T-cell (primary cell): ENCODE measurements around the gene KRT2. TPM values are rescaled to one million over a fixed set of nuclear protein-coding genes. Genes with fewer than 3 reads are reported as not detected.
A peak's percentile ranks its signal among the peaks of the same experiment; 100 is the strongest.

Experiments
- ATAC-seq, 4 experiments: fragments of 200-7000 bp in 3 of 4; fragments of 150-1000 bp in 1 of 4; cut with Tn5 transposase; replicated peaks in 1 of 4; 1 replicate in 3 of 4; 2 replicates in 1 of 4; pipeline ENCODE4 v1.10.0; 2021; ENCODE audit warnings: moderate library complexity in 3 of 4, mild to moderate bottlenecking in 2 of 4, moderate number of reproducible peaks in 1 of 4
- CTCF ChIA-PET, 2 donors: fragments of 300-600 bp; sonication (Branson Sonifier 250); formaldehyde crosslinking; loops; one replicate each; lab custom pipeline; 2022; ENCODE audit warnings: antibody characterized with exemption in 2 of 2; lab: Charles Lee
- POLR2A ChIA-PET, 2 donors: fragments of 300-600 bp; sonication (Branson Sonifier 250); formaldehyde crosslinking; loops; one replicate each; lab custom pipeline; 2022; ENCODE audit warnings: antibody characterized with exemption in 2 of 2; lab: Charles Lee
- DNase-seq, 35 experiments: peaks; one replicate each; pipeline versions ENCODE4 v3.0.0 to v3.0.0-alpha.2; 2013 to 2023
- H3K27ac ChIP-seq: one replicate; pipeline ENCODE4 v1.5.1; 2013; ENCODE audit warnings: low read length
- H3K27me3 ChIP-seq, 2 experiments: replicated peaks in 1 of 2; 1 replicate in 1 of 2; 2 replicates in 1 of 2; pipeline versions ENCODE4 v1.6.1 to v1.7.0; 2013; ENCODE audit warnings: low read length in 1 of 2, mixed read lengths in 1 of 2; ENCODE audit not compliant: control insufficient read depth in 2 of 2, insufficient read depth in 2 of 2; ENCODE audit errors: extremely low read depth in 1 of 2
- H3K36me3 ChIP-seq, 2 donors: 1 replicate in 1 of 2; 2 replicates in 1 of 2; pipeline versions ENCODE4 v1.6.1 to v1.7.0; 2013; ENCODE audit warnings: low read length in 1 of 2; ENCODE audit not compliant: control insufficient read depth in 2 of 2, insufficient read depth in 1 of 2; ENCODE audit errors: extremely low read depth in 1 of 2
- H3K4me1 ChIP-seq, 2 experiments: 1 replicate in 1 of 2; 2 replicates in 1 of 2; pipeline versions ENCODE4 v1.6.1 to v1.7.0; 2013; ENCODE audit warnings: low read length in 2 of 2, mixed read lengths in 1 of 2; ENCODE audit not compliant: insufficient read depth in 2 of 2, control insufficient read depth in 1 of 2; ENCODE audit errors: extremely low read depth in 1 of 2
- H3K4me3 ChIP-seq, 2 donors: 1 replicate in 1 of 2; 2 replicates in 1 of 2; pipeline versions ENCODE4 v1.5.1 to v1.7.0; 2013; ENCODE audit warnings: mild to moderate bottlenecking in 2 of 2, low read length in 1 of 2, moderate library complexity in 1 of 2; ENCODE audit not compliant: control insufficient read depth in 1 of 2; ENCODE audit errors: extremely low read depth in 1 of 2
- H3K9me3 ChIP-seq: 2 replicates; pipeline ENCODE4 v1.7.0; 2013
- H3K27ac Mint-ChIP-seq, 2 donors: one replicate each; pipeline ENCODE4 v1.8.0; 2020 to 2021; ENCODE audit warnings: mild to moderate bottlenecking in 2 of 2, mixed read lengths in 2 of 2
- H3K27me3 Mint-ChIP-seq, 2 donors: one replicate each; pipeline ENCODE4 v1.8.0; 2021 to 2022; ENCODE audit warnings: mixed read lengths in 2 of 2
- H3K36me3 Mint-ChIP-seq: one replicate; pipeline ENCODE4 v1.8.0; 2021; ENCODE audit warnings: mixed read lengths
- H3K4me1 Mint-ChIP-seq, 3 donors: one replicate each; pipeline ENCODE4 v1.8.0; 2020 to 2022; ENCODE audit warnings: mixed read lengths in 3 of 3, mild to moderate bottlenecking in 1 of 3
- H3K4me3 Mint-ChIP-seq, 3 donors: one replicate each; pipeline ENCODE4 v1.8.0; 2020 to 2022; ENCODE audit warnings: mild to moderate bottlenecking in 3 of 3, mixed read lengths in 3 of 3, moderate library complexity in 3 of 3
- H3K9me3 Mint-ChIP-seq, 3 donors: one replicate each; pipeline ENCODE4 v1.8.0; 2020 to 2022; ENCODE audit warnings: mixed read lengths in 3 of 3
- WGBS: methylation state at CpG from one replicate; pipeline ENCODE4 v1.1.5; 2013; ENCODE audit warnings: missing lambda C conversion rate; ENCODE audit not compliant: insufficient coverage; 5-methylcytosine and 5-hydroxymethylcytosine counted together
- total RNA-seq, 35 experiments: library from RNA in 6 of 35; stranded (reverse) in 6 of 35; fragments of 120-200 nt in 1 of 35; gene quantifications; one replicate each; pipeline versions ENCODE4 v1.2.1 to v1.2.4 and lab custom pipeline; 2013 to 2026

The KRT2 gene
- total RNA-seq, 5 donors from 2014 or later (not counting 1 experiment from before 2014, with no cell fraction given) = 0.13 to 2.6 (median 0.82) TPM

- peak overlapping the region; percentile 55 to 78 (median 62) for H3K4me3 Mint-ChIP-seq
- Histone ChIP-seq H3K27me3 (no peaks in the 10 kb centered on the region), H3K4me3 (peak overlapping the region in 1 of 2 donors; percentile 39), H3K4me1 (peaks cover 46 to 49% of the 10 kb centered on the region in 2 experiments), H3K36me3 (no peaks in the 10 kb centered on the region), H3K27ac (peak overlapping the region; percentile 56), H3K9me3 (no peaks in the 10 kb centered on the region)
- no peaks in the 10 kb centered on the region for H3K9me3 Mint-ChIP-seq
- peaks cover 75 to 82% (median 77%) of the 10 kb centered on the region in 3 donors for H3K4me1 Mint-ChIP-seq
- H3K27ac Mint-ChIP-seq = peak overlapping the region; percentile 92 to 93
- H3K36me3 Mint-ChIP-seq = no peaks in the 10 kb centered on the region
- H3K27me3 Mint-ChIP-seq = peaks cover 0 to 3% of the 10 kb centered on the region in 2 donors
- ChIA-PET CTCF (no interaction called here), POLR2A (no interaction called here)
- WGBS = 0% methylated on average over 1 of the region's 4 CpGs
- peak; percentile 33 to 55 (median 46) for ATAC-seq
- DNase-seq = peak in 1 of 35 experiments; percentile 5
Measured at GRCh38 chr12:52630599-52631200, 21.3 kb downstream of the KRT2 start.

GRCh38 chr12:52630008-52630500, 22.0 kb downstream of the KRT2 start:
- Histone ChIP-seq H3K27ac (peak overlapping the region; percentile 56), H3K4me1 (peaks cover 46 to 49% of the 10 kb centered on the region in 2 experiments), H3K27me3 (no peaks in the 10 kb centered on the region), H3K36me3 (no peaks in the 10 kb centered on the region), H3K9me3 (no peaks in the 10 kb centered on the region), H3K4me3 (peak overlapping the region in 1 of 2 donors; percentile 39)
- CTCF ChIA-PET = interaction anchor here in 1 of 2 donors (0.6 kb wide), 1 partner anchor 94 kb away, joined by 3 read pairs; no protein-coding TSS in a partner anchor
- POLR2A ChIA-PET = interaction anchor here in 1 of 2 donors (0.6 kb wide), 1 partner anchor 598 kb away, joined by 5 read pairs; no protein-coding TSS in a partner anchor
- 72% methylated on average over 3 of the region's 7 CpGs for WGBS
- DNase-seq (peak in 1 of 35 experiments; percentile 3), ATAC-seq (no peak)
- peak overlapping the region; percentile 48 to 78 (median 62) for H3K4me3 Mint-ChIP-seq
- H3K27ac Mint-ChIP-seq = peak overlapping the region; percentile 92 to 93
- H3K9me3 Mint-ChIP-seq = no peaks in the 10 kb centered on the region
- H3K27me3 Mint-ChIP-seq = peaks cover 0 to 3% of the 10 kb centered on the region in 2 donors
- no peaks in the 10 kb centered on the region for H3K36me3 Mint-ChIP-seq
- peaks cover 77 to 88% (median 79%) of the 10 kb centered on the region in 3 donors for H3K4me1 Mint-ChIP-seq

- 77% methylated on average over 7 of the region's 12 CpGs for WGBS
- Histone ChIP-seq H3K27ac (no peak overlapping the region), H3K36me3 (no peaks in the 10 kb centered on the region), H3K27me3 (no peaks in the 10 kb centered on the region), H3K4me3 (peak overlapping the region in 1 of 2 donors; percentile 39), H3K9me3 (no peaks in the 10 kb centered on the region), H3K4me1 (peaks cover 42 to 48% of the 10 kb centered on the region in 2 experiments)
- no peaks in the 10 kb centered on the region for H3K9me3 Mint-ChIP-seq
- no peaks in the 10 kb centered on the region for H3K36me3 Mint-ChIP-seq
- peak overlapping the region; percentile 81 to 92 for H3K27ac Mint-ChIP-seq
- DNase-seq (peak in 1 of 35 experiments; percentile 4), ATAC-seq (no peak)
- peaks cover 0 to 3% of the 10 kb centered on the region in 2 donors for H3K27me3 Mint-ChIP-seq
- POLR2A ChIA-PET = interaction anchor here in 1 of 2 donors (0.5 to 0.6 kb wide), 3 partner anchors 14 to 1659 kb away, joined by 3 to 12 read pairs (median 5); no protein-coding TSS in a partner anchor
- H3K4me1 Mint-ChIP-seq = peaks cover 75 to 87% (median 76%) of the 10 kb centered on the region in 3 donors
- CTCF ChIA-PET = interaction anchor here in 1 of 2 donors (0.6 kb wide), 1 partner anchor 95 kb away, joined by 3 read pairs; no protein-coding TSS in a partner anchor
- peak overlapping the region; percentile 48 to 78 (median 62) for H3K4me3 Mint-ChIP-seq
Measured at GRCh38 chr12:52629281-52630007, 22.6 kb downstream of the KRT2 start.

- CTCF ChIA-PET = no interaction called here
- H3K27ac ChIP-seq = no peak overlapping the region
Measured at GRCh38 chr12:52628841-52629240, 23.2 kb downstream of the KRT2 start.

GRCh38 chr12:52628111-52628507, 23.9 kb downstream of the KRT2 start:
- WGBS = no CpG with 5 or more reads among the region's 4 CpGs
- ATAC-seq (no peak), DNase-seq (peak in 1 of 35 experiments; percentile 3)
- no peaks in the 10 kb centered on the region for H3K27me3 Mint-ChIP-seq
- Histone ChIP-seq H3K27ac (no peak overlapping the region), H3K4me1 (peaks cover 29 to 35% of the 10 kb centered on the region in 2 experiments), H3K9me3 (no peaks in the 10 kb centered on the region), H3K4me3 (no peak overlapping the region), H3K36me3 (no peaks in the 10 kb centered on the region), H3K27me3 (no peaks in the 10 kb centered on the region)
- peaks cover 61 to 81% (median 62%) of the 10 kb centered on the region in 3 donors for H3K4me1 Mint-ChIP-seq
- H3K36me3 Mint-ChIP-seq = no peaks in the 10 kb centered on the region
- H3K4me3 Mint-ChIP-seq = peak overlapping the region in 2 of 3 donors; percentile 24 to 78
- ChIA-PET CTCF (no interaction called here), POLR2A (no interaction called here)
- H3K27ac Mint-ChIP-seq = peak overlapping the region; percentile 9 to 41
- H3K9me3 Mint-ChIP-seq = no peaks in the 10 kb centered on the region

More at GRCh38 chr12:52628841-52629240, 23.2 kb downstream of the KRT2 start:
- peak overlapping the region; percentile 9 to 81 for H3K27ac Mint-ChIP-seq
- H3K9me3 ChIP-seq = no peaks in the 10 kb centered on the region
- WGBS = 42% methylated on average over 1 of the region's 2 CpGs
- H3K36me3 ChIP-seq = no peaks in the 10 kb centered on the region
- peak overlapping the region in 1 of 2 donors; percentile 39 for H3K4me3 ChIP-seq
- DNase-seq (no peak), ATAC-seq (no peak)
- H3K4me3 Mint-ChIP-seq = peak overlapping the region in 2 of 3 donors; percentile 24 to 78
- peaks cover 36 to 42% of the 10 kb centered on the region in 2 experiments for H3K4me1 ChIP-seq
- POLR2A ChIA-PET = interaction anchor here in 1 of 2 donors (0.5 kb wide), 1 partner anchor 1660 kb away, joined by 3 read pairs; no protein-coding TSS in a partner anchor
- no peaks in the 10 kb centered on the region for H3K27me3 Mint-ChIP-seq
- no peaks in the 10 kb centered on the region for H3K9me3 Mint-ChIP-seq
- no peaks in the 10 kb centered on the region for H3K27me3 ChIP-seq
- no peaks in the 10 kb centered on the region for H3K36me3 Mint-ChIP-seq
- H3K4me1 Mint-ChIP-seq = peaks cover 69 to 86% (median 70%) of the 10 kb centered on the region in 3 donors
